Activated CD4-positive, alpha-beta T cell treated with anti-CD3 and anti-CD28 coated beads, Interleukin-2, amount 10 ng/mL, durations not matched to agents 24 days and 14 days (primary cell): ENCODE data around the gene LTO1. TPM values are rescaled to one million over a fixed set of nuclear protein-coding genes. Genes with fewer than 3 reads are reported as not detected.

Source experiments
- DNase-seq: peaks from one replicate; pipeline ENCODE4 v3.0.0; 2022
- H3K27ac Mint-ChIP-seq: one replicate; pipeline ENCODE4 v1.8.0; 2022; ENCODE audit warnings: mild to moderate bottlenecking, mixed read lengths
- H3K27me3 Mint-ChIP-seq: one replicate; pipeline ENCODE4 v1.8.0; 2022; ENCODE audit warnings: mixed read lengths
- H3K36me3 Mint-ChIP-seq: one replicate; pipeline ENCODE4 v1.8.0; 2022; ENCODE audit warnings: low read depth, mild to moderate bottlenecking, mixed read lengths
- H3K4me1 Mint-ChIP-seq: one replicate; pipeline ENCODE4 v1.8.0; 2021; ENCODE audit warnings: mixed read lengths
- H3K4me3 Mint-ChIP-seq: one replicate; pipeline ENCODE4 v1.8.0; 2022; ENCODE audit warnings: mild to moderate bottlenecking, moderate library complexity, mixed read lengths
- H3K9me3 Mint-ChIP-seq: one replicate; pipeline ENCODE4 v1.8.0; 2021; ENCODE audit warnings: mixed read lengths
- intact Hi-C: fragments of 100-400 bp; cut with micrococcal nuclease; formaldehyde crosslinking; loops from one replicate; pipeline ENCODE4 v1.15.1; 2023
- total RNA-seq: library from RNA; stranded (reverse); gene quantifications from 2 replicates; pipeline ENCODE4 v1.2.3, GENCODE V29; 2022

Gene LTO1
- total RNA-seq, 1 donor from 2014 or later, result 32.1 TPM

DNA sequence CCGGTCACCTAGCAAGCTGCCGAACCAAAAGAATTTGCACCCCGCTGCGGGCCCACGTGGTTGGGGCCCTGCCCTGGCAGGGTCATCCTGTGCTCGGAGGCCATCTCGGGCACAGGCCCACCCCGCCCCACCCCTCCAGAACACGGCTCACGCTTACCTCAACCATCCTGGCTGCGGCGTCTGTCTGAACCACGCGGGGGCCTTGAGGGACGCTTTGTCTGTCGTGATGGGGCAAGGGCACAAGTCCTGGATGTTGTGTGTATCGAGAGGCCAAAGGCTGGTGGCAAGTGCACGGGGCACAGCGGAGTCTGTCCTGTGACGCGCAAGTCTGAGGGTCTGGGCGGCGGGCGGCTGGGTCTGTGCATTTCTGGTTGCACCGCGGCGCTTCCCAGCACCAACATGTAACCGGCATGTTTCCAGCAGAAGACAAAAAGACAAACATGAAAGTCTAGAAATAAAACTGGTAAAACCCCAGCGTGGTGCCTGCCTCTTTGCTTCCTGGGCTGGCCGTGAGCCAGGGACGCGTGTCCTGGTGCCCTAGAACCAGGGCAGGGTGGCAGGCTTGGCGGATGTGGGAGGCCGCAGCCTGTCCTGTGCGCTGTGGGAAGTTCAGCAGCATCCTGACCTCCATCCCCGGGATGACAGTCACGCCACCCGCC, 21.0 kb downstream of the LTO1 start:
- no peaks in the 10 kb centered on the region for H3K4me1 Mint-ChIP-seq
- H3K27me3 Mint-ChIP-seq, result no peaks in the 10 kb centered on the region
- no peaks in the 10 kb centered on the region for H3K9me3 Mint-ChIP-seq
- no peaks in the 10 kb centered on the region for H3K36me3 Mint-ChIP-seq
- no peak overlapping the region for H3K4me3 Mint-ChIP-seq
- intact Hi-C loops, result no loop called here
- no peak for DNase-seq
- no peak overlapping the region for H3K27ac Mint-ChIP-seq

DNA sequence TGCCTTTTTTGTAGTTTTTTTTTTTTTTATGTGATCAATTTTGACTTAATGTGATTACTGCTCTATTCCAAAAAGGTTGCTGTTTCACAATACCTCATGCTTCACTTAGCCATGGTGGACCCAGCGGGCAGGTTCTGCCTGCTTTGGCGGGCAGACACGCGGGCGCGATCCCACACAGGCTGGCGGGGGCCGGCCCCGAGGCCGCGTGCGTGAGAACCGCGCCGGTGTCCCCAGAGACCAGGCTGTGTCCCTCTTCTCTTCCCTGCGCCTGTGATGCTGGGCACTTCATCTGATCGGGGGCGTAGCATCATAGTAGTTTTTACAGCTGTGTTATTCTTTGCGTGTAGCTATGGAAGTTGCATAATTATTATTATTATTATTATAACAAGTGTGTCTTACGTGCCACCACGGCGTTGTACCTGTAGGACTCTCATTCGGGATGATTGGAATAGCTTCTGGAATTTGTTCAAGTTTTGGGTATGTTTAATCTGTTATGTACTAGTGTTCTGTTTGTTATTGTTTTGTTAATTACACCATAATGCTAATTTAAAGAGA, 21.7 kb downstream of the LTO1 start:
- Mint-ChIP-seq H3K36me3 (no peaks in the 10 kb centered on the region), H3K4me3 (no peak overlapping the region), H3K4me1 (no peaks in the 10 kb centered on the region), H3K9me3 (no peaks in the 10 kb centered on the region), H3K27me3 (no peaks in the 10 kb centered on the region), H3K27ac (no peak overlapping the region)
- DNase-seq, result no peak
- intact Hi-C loops, result no loop called here

DNA sequence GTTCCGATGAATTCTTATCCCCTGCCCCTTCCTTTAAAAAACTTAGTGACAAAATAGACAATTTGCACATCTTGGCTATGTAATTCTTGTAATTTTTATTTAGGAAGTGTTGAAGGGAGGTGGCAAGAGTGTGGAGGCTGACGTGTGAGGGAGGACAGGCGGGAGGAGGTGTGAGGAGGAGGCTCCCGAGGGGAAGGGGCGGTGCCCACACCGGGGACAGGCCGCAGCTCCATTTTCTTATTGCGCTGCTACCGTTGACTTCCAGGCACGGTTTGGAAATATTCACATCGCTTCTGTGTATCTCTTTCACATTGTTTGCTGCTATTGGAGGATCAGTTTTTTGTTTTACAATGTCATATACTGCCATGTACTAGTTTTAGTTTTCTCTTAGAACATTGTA, 22.2 kb downstream of the LTO1 start:
- Mint-ChIP-seq H3K27me3 (no peaks in the 10 kb centered on the region), H3K9me3 (no peaks in the 10 kb centered on the region), H3K27ac (no peak overlapping the region), H3K4me1 (no peaks in the 10 kb centered on the region), H3K4me3 (no peak overlapping the region), H3K36me3 (no peaks in the 10 kb centered on the region)
- DNase-seq, result no peak
- intact Hi-C loops, result no loop called here

DNA sequence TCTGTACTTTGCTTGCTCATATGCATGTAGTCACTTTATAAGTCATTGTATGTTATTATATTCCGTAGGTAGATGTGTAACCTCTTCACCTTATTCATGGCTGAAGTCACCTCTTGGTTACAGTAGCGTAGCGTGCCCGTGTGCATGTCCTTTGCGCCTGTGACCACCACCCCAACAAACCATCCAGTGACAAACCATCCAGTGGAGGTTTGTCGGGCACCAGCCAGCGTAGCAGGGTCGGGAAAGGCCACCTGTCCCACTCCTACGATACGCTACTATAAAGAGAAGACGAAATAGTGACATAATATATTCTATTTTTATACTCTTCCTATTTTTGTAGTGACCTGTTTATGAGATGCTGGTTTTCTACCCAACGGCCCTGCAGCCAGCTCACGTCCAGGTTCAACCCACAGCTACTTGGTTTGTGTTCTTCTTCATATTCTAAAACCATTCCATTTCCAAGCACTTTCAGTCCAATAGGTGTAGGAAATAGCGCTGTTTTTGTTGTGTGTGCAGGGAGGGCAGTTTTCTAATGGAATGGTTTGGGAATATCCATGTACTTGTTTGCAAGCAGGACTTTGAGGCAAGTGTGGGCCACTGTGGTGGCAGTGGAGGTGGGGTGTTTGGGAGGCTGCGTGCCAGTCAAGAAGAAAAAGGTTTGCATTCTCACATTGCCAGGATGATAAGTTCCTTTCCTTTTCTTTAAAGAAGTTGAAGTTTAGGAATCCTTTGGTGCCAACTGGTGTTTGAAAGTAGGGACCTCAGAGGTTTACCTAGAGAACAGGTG, 23.1 kb downstream of the LTO1 start:
- Mint-ChIP-seq H3K27me3 (no peaks in the 10 kb centered on the region), H3K9me3 (no peaks in the 10 kb centered on the region), H3K27ac (no peak overlapping the region), H3K36me3 (no peaks in the 10 kb centered on the region), H3K4me1 (no peaks in the 10 kb centered on the region), H3K4me3 (no peak overlapping the region)
- intact Hi-C loops, result no loop called here
- no peak for DNase-seq

DNA sequence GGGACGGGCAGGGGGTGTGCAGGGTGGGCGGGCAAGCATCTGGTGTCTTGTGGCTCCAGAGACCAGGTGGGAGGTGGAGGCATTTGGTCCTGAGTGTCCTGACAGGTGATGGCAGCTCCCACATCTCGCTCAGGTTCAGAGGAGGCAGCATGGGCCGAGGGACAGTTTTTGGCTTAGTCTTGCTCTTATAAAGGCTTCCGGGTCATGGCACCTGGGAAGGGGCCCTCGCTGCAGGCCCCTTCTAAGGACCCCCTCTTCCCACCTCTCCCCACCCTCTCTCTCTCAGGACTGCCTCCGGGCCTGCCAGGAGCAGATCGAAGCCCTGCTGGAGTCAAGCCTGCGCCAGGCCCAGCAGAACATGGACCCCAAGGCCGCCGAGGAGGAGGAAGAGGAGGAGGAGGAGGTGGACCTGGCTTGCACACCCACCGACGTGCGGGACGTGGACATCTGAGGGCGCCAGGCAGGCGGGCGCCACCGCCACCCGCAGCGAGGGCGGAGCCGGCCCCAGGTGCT, 24.3 kb downstream of the LTO1 start:
- Mint-ChIP-seq H3K27ac (no peak overlapping the region), H3K27me3 (no peaks in the 10 kb centered on the region), H3K4me3 (no peak overlapping the region), H3K9me3 (no peaks in the 10 kb centered on the region), H3K4me1 (no peaks in the 10 kb centered on the region), H3K36me3 (no peaks in the 10 kb centered on the region)
- intact Hi-C loops, result no loop called here
- DNase-seq, result no peak

DNA sequence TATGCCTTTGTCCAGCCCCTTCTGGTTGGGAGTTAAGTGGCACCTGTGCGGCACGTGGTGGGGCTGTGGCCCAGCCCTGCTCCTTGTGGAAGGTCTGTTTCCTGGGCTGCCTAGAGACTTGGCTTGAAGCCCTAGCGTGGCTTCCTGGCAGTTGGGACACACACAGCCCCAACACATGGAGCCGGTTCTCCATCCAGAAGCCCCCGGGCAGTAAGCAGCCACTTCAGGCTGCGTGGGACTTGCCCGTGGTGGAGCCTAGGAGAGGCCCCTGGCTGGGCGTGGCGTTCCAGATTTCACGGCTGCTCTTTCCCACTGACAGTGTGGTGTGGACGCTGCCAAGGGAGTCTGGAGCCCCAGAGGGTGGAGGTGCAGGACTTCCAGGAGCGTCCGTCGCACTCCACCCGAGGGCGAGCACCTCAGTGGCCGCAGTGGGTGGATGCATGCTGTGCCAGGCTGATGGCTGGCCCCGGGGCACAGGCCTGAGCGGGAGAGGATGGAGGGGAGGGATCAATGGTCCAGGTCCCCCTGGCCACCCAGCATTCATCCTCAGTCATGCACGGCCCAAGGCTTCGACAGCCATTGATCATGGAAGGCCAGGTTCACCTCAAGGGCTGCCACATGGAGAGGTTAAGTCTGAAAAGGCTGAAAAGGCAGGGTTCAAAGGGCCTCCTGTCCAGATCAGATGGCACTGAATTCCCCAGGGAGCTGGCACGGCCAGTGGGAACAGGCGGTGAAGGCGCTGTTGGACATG, 24.9 kb downstream of the LTO1 start:
- Mint-ChIP-seq H3K27ac (no peak overlapping the region), H3K4me1 (no peaks in the 10 kb centered on the region), H3K4me3 (no peak overlapping the region), H3K27me3 (no peaks in the 10 kb centered on the region), H3K9me3 (no peaks in the 10 kb centered on the region), H3K36me3 (no peaks in the 10 kb centered on the region)
- no peak for DNase-seq
- intact Hi-C loops, result no loop called here

DNA sequence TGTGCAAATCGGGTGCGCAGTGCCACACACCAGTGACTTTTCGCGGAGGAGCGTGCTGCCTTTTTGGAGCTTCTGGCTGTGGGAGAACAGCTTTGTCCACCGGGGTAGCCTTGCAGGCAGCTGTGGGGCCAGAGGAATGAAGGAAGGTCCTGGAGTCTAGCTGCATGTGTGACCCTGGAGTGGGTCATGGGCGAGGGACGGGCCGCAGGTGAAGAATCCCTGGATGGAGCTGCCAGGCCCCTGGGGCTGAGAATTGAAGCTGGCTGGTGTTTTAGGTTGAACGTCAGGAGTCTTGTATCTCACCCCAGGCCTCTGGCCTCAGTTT, 25.6 kb downstream of the LTO1 start:
- Mint-ChIP-seq H3K9me3 (no peaks in the 10 kb centered on the region), H3K4me1 (no peaks in the 10 kb centered on the region), H3K4me3 (no peak overlapping the region), H3K27me3 (no peaks in the 10 kb centered on the region), H3K27ac (no peak overlapping the region), H3K36me3 (no peaks in the 10 kb centered on the region)
- intact Hi-C loops, result no loop called here
- DNase-seq, result no peak

DNA sequence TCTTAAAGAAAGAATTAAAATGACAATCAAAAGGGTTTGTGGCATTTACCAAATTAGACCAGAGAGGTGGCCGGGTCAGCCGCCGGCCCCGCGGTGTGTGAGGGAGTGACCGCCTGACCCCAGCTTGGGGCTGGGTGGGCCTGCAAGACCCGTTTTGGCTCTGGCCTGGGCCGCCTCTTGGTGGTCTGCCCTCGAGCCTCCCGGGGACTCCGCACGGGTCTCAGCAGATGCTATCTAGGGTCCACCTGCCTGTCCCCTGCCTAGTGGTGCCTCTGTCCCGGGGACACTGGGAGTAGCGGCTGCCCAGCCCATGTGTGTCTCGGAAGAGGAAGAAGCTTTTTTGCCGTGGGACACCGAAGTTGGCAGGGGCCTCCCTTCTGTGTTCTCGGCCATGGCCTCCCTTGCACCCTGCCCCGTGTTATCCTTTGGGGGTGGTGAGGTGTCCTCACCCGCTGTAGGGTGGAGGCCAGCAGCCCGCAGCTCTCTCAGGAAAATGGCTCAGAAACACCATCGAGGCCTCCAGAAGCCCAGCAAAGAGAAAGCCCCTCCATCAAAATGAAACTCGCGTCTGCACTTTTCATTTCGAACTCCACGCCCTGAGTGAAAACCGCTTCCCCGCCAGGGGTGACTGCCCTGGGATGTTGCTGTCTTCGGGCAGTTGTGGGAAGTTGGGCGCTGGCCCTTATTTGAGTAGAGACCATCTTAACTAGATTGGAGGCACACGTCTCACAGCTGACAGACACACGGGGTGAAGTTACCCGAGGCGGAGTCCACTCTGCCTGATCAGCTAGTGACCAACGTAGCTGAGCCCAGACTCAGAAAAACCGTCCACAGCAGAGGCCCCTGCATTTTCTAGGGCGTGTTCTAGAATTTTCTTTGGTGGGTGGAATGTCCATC, 26.2 kb downstream of the LTO1 start:
- no peaks in the 10 kb centered on the region for H3K9me3 Mint-ChIP-seq
- H3K36me3 Mint-ChIP-seq, result no peaks in the 10 kb centered on the region
- peaks cover 2% of the 10 kb centered on the region for H3K27me3 Mint-ChIP-seq
- no peak overlapping the region for H3K27ac Mint-ChIP-seq
- H3K4me1 Mint-ChIP-seq, result no peaks in the 10 kb centered on the region
- no peak overlapping the region for H3K4me3 Mint-ChIP-seq
- intact Hi-C loops, result no loop called here
- DNase-seq, result no peak

DNA sequence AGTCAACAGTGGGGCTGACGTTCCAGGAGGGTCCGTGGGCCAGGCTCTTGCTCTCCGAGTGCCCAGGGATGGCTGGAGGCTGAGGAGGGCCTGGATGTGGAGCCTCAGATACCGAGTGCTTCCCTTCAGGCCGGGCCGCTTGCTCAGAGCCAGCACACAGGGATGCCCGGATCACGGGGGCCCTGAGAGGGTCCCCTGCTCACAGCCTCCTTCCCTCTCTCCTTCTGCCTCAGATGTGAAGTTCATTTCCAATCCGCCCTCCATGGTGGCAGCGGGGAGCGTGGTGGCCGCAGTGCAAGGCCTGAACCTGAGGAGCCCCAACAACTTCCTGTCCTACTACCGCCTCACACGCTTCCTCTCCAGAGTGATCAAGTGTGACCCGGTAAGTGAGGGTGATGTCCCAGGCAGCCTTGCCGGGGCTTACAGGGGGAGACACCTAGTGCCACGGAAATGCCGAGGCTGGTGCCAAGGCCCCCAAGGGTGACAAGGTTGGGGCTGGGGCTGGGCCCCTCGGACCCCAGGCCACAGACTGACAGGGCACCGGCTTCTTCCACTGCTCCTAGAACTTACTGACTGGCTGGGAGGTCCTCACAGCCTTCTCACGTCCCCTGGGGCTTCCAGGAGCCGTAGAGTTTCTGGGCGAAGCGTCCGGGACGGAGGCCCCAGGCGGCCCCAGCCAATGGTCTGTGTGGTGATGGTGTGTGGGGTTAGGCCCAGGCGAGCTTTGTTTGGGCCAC, 27.2 kb downstream of the LTO1 start:
- no peaks in the 10 kb centered on the region for H3K4me1 Mint-ChIP-seq
- no peaks in the 10 kb centered on the region for H3K9me3 Mint-ChIP-seq
- intact Hi-C loops, result no loop called here
- H3K27ac Mint-ChIP-seq, result no peak overlapping the region
- no peaks in the 10 kb centered on the region for H3K36me3 Mint-ChIP-seq
- no peak for DNase-seq
- H3K27me3 Mint-ChIP-seq, result peaks cover 2% of the 10 kb centered on the region
- H3K4me3 Mint-ChIP-seq, result no peak overlapping the region

DNA sequence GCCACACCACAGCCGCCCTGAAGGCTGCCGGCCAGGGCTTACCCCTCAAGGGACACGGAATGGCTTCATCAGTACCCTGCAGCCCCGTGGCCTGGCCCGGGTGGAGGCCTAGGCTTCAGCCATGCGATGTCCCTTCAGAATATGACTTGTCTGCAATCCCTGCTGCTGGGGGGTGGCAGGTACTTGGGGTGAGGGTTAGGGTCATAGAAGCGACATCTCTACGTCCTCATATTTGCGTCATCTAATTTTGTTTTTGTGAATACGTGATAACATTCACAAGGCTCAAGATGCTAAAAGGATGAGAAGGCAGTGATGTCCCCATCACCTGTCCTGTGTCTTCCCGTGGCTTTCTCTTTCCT, 27.8 kb downstream of the LTO1 start:
- Mint-ChIP-seq H3K36me3 (no peaks in the 10 kb centered on the region), H3K27me3 (peaks cover 2% of the 10 kb centered on the region), H3K9me3 (no peaks in the 10 kb centered on the region), H3K4me1 (no peaks in the 10 kb centered on the region), H3K27ac (no peak overlapping the region), H3K4me3 (no peak overlapping the region)
- intact Hi-C loops, result no loop called here
- DNase-seq, result no peak

DNA sequence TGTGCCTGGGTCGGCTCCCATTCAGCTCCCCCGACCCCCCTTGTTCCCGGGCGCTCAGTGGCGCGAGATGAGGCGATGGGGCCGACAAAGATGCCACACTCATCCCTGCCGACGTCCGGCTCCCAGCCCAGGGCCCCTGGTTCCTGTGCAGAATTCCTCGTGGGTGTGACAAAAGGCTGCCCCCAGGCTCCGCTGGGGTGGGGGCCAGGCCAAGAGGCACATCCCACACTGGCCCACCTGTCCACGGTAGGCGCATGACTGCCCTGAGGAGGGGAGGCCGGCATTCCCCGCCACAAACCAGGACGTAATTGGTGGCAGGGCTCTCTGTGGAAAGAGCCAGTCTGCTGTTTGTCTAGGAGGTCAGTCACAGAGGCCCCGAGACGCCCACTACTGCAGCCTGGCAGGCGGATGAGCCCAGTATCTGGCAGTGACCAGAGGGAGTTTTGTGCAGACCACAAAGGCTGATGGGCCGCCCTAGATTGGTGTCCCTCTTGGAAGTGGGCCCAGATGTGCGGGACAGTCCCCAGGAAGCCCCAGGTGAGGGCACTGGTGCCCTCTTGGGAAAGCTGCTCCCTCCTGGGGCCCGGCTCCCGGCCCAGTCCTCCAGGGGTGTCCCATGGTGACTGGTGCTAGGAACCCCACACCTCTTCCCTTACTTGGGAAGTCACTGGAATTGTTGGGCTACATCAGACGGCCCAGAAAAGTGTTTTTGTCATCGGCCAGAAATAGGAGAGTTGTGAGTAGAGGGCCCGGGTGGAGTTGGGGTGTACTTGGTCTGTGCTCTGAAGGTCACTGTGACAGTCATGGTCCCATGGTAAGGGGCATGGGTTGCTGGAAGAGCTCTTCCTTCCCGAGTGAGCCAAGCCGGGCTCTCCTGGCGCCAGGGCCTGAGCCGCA, 28.4 kb downstream of the LTO1 start:
- Mint-ChIP-seq H3K4me1 (no peaks in the 10 kb centered on the region), H3K9me3 (no peaks in the 10 kb centered on the region), H3K27ac (no peak overlapping the region), H3K27me3 (peaks cover 2% of the 10 kb centered on the region), H3K4me3 (no peak overlapping the region), H3K36me3 (no peaks in the 10 kb centered on the region)
- intact Hi-C loops, result no loop called here
- no peak for DNase-seq

DNA sequence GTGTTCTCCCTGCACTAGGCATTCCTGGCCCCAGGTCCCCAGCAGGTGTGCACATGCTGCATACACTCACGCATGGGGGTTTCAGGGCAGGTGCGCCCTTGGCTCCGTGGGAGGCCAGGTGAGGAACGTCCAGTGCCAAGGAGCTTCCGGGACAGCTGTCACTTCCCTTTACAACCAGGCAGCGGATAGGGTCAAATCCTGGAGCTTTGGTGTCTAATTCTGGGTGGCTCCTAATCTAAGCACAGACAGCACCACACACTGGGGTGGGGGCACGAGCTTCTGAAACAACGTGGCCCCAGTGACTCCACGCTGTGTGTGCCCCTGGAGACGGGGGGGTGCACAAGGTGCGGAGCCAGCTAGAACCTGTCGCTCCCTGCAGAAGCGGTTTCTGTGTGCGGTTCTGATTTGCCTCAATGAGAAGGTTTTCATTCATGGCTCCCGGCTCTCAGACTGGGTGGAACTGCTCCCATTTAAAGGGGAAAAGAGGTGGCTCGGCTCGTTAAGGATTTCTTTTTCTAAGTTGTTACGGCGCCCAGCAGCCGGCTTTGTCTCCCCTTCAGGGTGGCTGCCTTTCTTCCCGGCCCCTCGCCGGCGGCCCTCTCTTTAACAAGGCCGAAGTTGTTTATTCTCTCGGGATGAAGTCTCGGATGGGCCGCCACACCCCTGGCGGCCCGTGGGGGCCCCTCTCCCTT, 29.2 kb downstream of the LTO1 start:
- H3K27me3 Mint-ChIP-seq, result peaks cover 7% of the 10 kb centered on the region
- DNase-seq, result no peak
- no peaks in the 10 kb centered on the region for H3K4me1 Mint-ChIP-seq
- peaks cover 3% of the 10 kb centered on the region for H3K36me3 Mint-ChIP-seq
- H3K4me3 Mint-ChIP-seq, result no peak overlapping the region
- intact Hi-C loops, result no loop called here
- no peaks in the 10 kb centered on the region for H3K9me3 Mint-ChIP-seq
- no peak overlapping the region for H3K27ac Mint-ChIP-seq
